ENCODE measurements around the gene SMC4.

DNA sequence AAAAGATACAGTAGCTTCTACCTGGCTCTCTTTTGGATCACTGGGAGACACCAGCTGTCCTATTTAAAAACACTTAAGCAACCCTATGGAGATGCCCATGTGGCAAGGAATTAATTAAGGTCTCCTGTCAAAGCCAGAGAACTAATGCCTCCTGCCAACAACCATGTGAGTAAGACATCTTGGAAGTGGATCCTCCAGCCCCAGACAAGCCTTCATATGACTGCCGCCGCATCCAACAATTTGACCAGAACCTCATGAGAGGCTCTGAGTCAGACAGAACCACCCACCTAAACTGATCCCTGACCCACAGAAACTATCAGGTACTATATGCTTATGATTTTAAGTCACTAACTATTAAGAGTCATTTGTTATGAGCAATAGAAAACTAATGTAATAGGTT is 22.8 kb upstream of the SMC4 start:
- TF ChIP-seq, protein P1, sequence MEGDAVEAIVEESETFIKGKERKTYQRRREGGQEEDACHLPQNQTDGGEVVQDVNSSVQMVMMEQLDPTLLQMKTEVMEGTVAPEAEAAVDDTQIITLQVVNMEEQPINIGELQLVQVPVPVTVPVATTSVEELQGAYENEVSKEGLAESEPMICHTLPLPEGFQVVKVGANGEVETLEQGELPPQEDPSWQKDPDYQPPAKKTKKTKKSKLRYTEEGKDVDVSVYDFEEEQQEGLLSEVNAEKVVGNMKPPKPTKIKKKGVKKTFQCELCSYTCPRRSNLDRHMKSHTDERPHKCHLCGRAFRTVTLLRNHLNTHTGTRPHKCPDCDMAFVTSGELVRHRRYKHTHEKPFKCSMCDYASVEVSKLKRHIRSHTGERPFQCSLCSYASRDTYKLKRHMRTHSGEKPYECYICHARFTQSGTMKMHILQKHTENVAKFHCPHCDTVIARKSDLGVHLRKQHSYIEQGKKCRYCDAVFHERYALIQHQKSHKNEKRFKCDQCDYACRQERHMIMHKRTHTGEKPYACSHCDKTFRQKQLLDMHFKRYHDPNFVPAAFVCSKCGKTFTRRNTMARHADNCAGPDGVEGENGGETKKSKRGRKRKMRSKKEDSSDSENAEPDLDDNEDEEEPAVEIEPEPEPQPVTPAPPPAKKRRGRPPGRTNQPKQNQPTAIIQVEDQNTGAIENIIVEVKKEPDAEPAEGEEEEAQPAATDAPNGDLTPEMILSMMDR (IDR thresholded peaks at IDR 0.05; ENCODE audit: control extremely low read depth in 1 of 3, insufficient read depth in 1 of 3, low read depth in 1 of 3, low read length in 3 of 3): no peak
- TF ChIP-seq SP2 (IDR thresholded peaks at IDR 0.05; ENCODE audit: low read length): no peak
- no peak for TF ChIP-seq BCL11A (IDR thresholded peaks at IDR 0.05; ENCODE audit: low read depth in 2 of 2, low read length in 2 of 2)
- TF ChIP-seq POLR2A (IDR thresholded peaks at IDR 0.05; ENCODE audit: control extremely low read depth in 1 of 2, low read depth in 2 of 2, low read length in 2 of 2): no peak
- TF ChIP-seq EZH2 (IDR thresholded peaks at IDR 0.05; ENCODE audit: low read depth, low read length, severe bottlenecking): no peak
